Fibroblast of skin of right quadriceps (primary cell): ENCODE results near the gene GSG1L.

Experiments used
- DNase-seq: peaks from one replicate; pipeline ENCODE4 v3.0.0-alpha.2; 2013

GSG1L gene

GRCh38 chr16:27932542-27933135 is 130.9 kb downstream of the GSG1L start:
- no peak for DNase-seq

GRCh38 chr16:27929818-27930217 is 133.7 kb downstream of the GSG1L start:
- DNase-seq, result no peak

GRCh38 chr16:27928542-27928941 is 135.0 kb downstream of the GSG1L start:
- no peak for DNase-seq

- DNase-seq, result no peak
Measured at GRCh38 chr16:27927266-27927901, 136.1 kb downstream of the GSG1L start.

GRCh38 chr16:27925612-27926011 is 137.9 kb downstream of the GSG1L start:
- DNase-seq, result no peak

- DNase-seq, result no peak
Measured at GRCh38 chr16:27924411-27925118, 138.9 kb downstream of the GSG1L start.

GRCh38 chr16:27923751-27924150 is 139.8 kb downstream of the GSG1L start:
- no peak for DNase-seq

GRCh38 chr16:27922433-27922832 is 141.1 kb downstream of the GSG1L start:
- no peak for DNase-seq

- no peak for DNase-seq
Measured at GRCh38 chr16:27921134-27921533, 142.4 kb downstream of the GSG1L start.

- no peak for DNase-seq
Measured at GRCh38 chr16:27920391-27920891, 143.1 kb downstream of the GSG1L start.

- DNase-seq, result no peak
Measured at GRCh38 chr16:27918755-27919154, 144.8 kb downstream of the GSG1L start.

- no peak for DNase-seq
Measured at GRCh38 chr16:27917949-27918348, 145.6 kb downstream of the GSG1L start.

GRCh38 chr16:27911486-27911885 is 152.0 kb downstream of the GSG1L start:
- no peak for DNase-seq

GRCh38 chr16:27907457-27907972 is 156.0 kb downstream of the GSG1L start:
- DNase-seq, result no peak

GRCh38 chr16:27906883-27907282 is 156.6 kb downstream of the GSG1L start:
- DNase-seq, result no peak

- no peak for DNase-seq
Measured at GRCh38 chr16:27903046-27903655, 160.4 kb downstream of the GSG1L start.

- no peak for DNase-seq
Measured at GRCh38 chr16:27902551-27902950, 161.0 kb downstream of the GSG1L start.

- no peak for DNase-seq
Measured at GRCh38 chr16:27901956-27902355, 161.6 kb downstream of the GSG1L start.

GRCh38 chr16:27899736-27900135 is 163.8 kb downstream of the GSG1L start:
- no peak for DNase-seq

- DNase-seq, result no peak
Measured at GRCh38 chr16:27894386-27894785, 169.1 kb downstream of the GSG1L start.

- no peak for DNase-seq
Measured at GRCh38 chr16:27892879-27893278, 170.6 kb downstream of the GSG1L start.

GRCh38 chr16:27890866-27891265 is 172.6 kb downstream of the GSG1L start:
- no peak for DNase-seq

- no peak for DNase-seq
Measured at GRCh38 chr16:27890006-27890405, 173.5 kb downstream of the GSG1L start.
